Stimulated activated CD4-positive, alpha-beta T cell treated with anti-CD3 and anti-CD28 coated beads, Interleukin-2, amount 100 ng/mL, for 24 hours (primary cell): ENCODE data around the gene UMOD.

Source experiments
- DNase-seq, 2 donors: peaks; one replicate each; pipeline ENCODE4 v3.0.0-alpha.2; 2020

UMOD gene

GRCh38 chr16:20352615-20353014 is at the start of gene UMOD:
TSS of gene UMOD (minus strand) at chr16:20352715. CDS start at chr16:20350737, 1,978 bp downstream.
- no peak for DNase-seq

GRCh38 chr16:20401475-20402016 is 49.0 kb upstream of the UMOD start:
- DNase-seq, result no peak

- no peak for DNase-seq
Measured at GRCh38 chr16:20401066-20401465, 48.6 kb upstream of the UMOD start.

GRCh38 chr16:20399185-20399584 is 46.7 kb upstream of the UMOD start:
- no peak for DNase-seq

- DNase-seq, result no peak
Measured at GRCh38 chr16:20398603-20399002, 46.1 kb upstream of the UMOD start.

- DNase-seq, result no peak
Measured at GRCh38 chr16:20397468-20398074, 45.1 kb upstream of the UMOD start.

GRCh38 chr16:20396846-20397467 is 44.4 kb upstream of the UMOD start:
- no peak for DNase-seq

GRCh38 chr16:20395946-20396345 is 43.4 kb upstream of the UMOD start:
- no peak for DNase-seq

- no peak for DNase-seq
Measured at GRCh38 chr16:20393801-20394577, 41.5 kb upstream of the UMOD start.

GRCh38 chr16:20391045-20391444 is 38.5 kb upstream of the UMOD start:
- no peak for DNase-seq

GRCh38 chr16:20388854-20389253 is 36.3 kb upstream of the UMOD start:
- DNase-seq, result no peak

GRCh38 chr16:20387978-20388377 is 35.5 kb upstream of the UMOD start:
- no peak for DNase-seq

- DNase-seq, result peak; percentile 68 to 75
Measured at GRCh38 chr16:20385844-20386832, 33.6 kb upstream of the UMOD start.

GRCh38 chr16:20383106-20384029 is 30.9 kb upstream of the UMOD start:
- peak; percentile 47 to 57 for DNase-seq

GRCh38 chr16:20382202-20382948 is 29.9 kb upstream of the UMOD start:
- no peak for DNase-seq

- no peak for DNase-seq
Measured at GRCh38 chr16:20380782-20381181, 28.3 kb upstream of the UMOD start.

GRCh38 chr16:20377181-20377580 is 24.7 kb upstream of the UMOD start:
- no peak for DNase-seq

- DNase-seq, result no peak
Measured at GRCh38 chr16:20372701-20373100, 20.2 kb upstream of the UMOD start.

- DNase-seq, result no peak
Measured at GRCh38 chr16:20369452-20370054, 17.0 kb upstream of the UMOD start.

GRCh38 chr16:20364051-20364450 is 11.5 kb upstream of the UMOD start:
- DNase-seq, result no peak
